Measurements from ENCODE around the gene STAB2.
"Not testable (repeated sequence)": the region's sequence is repeated elsewhere in the genome, so short reads cannot be mapped to it uniquely, and the experiment has no call there.

STAB2 gene

DNA sequence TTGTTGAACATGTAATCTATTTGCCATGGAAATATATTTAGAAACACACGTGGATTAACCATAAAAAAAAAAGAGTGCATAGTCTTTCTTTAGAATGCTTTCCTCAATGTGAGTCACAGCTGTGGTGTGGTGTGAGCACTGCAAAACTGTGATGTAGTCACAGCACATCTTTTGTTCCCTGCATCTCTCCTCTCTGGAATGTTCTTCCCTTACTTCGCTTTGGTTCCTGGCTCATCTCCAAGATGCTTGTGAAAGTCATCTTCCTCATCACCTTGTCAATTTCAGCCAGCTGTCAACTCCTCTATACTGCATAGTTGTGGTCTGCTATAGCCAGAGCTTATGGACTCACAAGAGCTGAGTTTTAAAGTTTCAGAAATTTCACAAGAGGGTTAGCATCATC, 60.2 kb downstream of the STAB2 start:
- peak; percentile 37 for DNase-seq (ENCODE audit: low spot score)

DNA sequence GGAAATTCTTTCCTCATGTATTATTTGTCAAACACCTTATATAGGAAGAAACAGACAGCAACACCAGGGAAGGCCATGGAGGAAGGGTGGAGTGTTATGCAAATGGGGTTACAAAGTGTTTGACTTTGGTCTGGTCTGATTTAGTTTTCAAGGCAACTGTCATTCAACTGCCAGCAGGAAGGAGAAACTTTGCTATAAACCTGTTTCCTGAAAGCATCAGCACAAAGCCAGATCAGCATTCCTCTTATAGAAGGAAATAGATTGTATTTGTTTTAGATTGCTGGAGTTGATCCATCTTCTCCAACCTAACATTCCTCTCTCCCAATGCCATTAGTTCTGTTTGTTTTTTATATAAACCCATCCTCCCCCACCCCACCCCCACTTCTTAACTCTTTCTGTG, 65.7 kb downstream of the STAB2 start:
- no peak for DNase-seq (ENCODE audit: low spot score)

DNA sequence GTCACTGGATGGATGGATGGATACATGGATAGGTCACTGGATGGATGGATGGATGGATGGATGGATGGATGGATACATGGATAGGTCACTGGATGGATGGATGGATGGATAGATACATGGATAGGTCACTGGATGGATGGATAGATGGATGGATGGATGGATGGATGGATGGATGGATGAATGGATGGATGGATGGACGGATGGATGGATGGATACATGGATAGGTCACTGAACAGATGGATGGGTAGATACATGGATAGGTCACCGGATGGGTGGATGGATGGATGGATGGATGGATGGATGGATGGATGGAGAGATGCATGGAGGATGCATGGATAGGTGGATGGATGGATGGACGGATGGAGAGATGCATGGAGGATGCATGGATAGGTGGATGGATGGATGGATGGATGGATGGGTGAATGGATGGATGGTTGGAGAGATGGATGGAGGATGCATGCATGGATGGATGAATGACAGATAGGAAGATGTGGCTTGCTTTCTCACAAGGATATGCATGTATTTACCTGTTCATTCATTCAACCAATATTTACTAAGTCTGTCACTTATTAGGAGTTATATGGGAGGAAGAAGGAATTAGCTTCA, 66.6 kb downstream of the STAB2 start:
- DNase-seq (ENCODE audit: low spot score): not testable (repeated sequence)

DNA sequence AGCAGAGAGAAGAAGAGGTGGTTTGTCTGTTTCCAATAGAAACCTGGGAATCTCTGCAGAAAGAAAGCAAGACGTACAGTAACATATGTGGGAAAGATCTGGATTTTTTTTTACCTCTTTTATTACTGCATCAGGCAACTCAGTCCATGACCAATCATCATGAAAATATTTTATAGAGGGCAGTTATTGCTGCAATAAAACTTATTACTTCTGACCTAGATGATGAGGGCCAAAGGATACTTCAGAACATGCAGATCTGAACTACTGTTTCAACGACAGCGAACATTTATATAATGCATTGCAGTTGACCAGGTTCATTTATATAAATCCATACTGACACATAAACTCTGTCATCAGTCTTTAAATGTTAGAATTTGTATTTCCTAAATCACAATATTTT, 67.7 kb downstream of the STAB2 start:
- no peak for DNase-seq (ENCODE audit: low spot score)

DNA sequence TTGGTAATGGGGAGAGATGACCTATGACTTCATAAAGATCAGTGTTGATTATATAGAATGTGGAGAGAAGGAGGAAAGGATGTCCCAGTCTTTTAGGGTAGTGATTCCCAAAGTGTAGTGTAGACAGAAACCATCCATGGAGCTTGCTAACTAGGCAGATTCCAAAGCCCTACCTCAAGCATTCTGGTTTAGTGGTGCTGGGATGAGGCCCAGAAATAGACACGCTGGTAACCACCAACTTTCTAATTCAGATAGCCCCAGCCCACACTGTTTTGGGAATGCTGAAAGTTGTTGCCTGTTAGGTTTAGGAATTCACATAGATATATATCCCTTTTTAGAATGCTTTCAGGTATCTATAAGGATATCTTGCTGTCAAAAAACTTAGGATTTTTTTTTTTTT, 69.2 kb downstream of the STAB2 start:
- DNase-seq (ENCODE audit: low spot score): no peak

DNA sequence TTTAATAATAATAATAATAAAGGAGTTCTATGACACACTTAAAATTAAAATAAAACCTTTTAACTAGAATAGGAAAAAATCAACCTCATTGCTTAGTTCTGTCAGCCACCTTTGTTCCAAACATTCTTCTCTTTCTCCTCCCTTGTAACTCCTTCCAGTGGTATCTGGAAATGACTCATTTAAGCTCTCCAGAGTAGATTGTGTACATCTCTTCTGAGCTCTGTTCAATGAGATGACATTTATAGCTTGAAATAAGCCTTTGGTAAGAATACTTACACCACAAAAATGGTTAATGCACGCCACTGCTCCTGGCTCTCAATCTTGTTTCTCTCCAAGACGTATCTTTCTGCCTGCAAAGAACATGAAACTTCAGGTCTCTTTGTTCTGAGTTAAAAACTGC, 70.3 kb downstream of the STAB2 start:
- no peak for DNase-seq (ENCODE audit: low spot score)

DNA sequence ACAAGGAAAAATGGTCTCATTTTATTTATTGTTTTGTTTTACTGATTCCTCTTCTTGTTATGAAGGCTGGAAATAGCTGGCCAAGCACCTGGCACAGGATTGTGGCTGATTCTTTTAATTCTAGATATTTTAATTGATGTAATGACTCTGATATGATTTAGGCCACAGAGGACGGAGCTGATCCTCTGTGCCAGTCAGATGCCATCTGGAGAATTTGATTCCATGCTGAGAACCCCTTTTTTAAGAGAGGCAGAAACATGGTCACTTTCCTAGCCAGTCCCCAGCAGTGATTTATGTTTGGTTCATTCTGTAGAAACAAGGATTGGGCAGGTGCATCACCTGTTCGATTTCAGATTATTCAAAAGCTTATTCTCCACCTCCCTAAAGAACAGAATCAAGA, 77.6 kb downstream of the STAB2 start:
- DNase-seq (ENCODE audit: low spot score): no peak

DNA sequence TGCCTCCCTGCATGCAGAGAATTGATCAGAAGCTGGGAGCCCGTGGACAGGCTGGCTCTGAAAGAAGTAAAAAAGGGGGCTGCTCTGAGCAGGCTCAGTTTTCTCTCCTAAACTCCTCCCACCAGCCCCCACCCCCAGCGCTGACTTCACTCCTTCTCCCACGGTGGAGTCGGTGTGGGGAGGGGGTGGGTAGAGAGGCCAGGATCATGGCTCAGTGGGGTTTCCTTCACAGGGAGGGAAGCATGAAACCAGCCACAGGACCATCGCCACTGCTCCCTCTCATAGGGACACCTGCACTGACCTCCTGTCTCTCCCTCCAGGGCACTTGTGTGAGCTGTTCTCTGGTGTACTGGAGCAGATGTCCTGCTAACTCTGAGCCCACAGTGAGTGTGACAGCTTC, 78.9 kb downstream of the STAB2 start:
- DNase-seq (ENCODE audit: low spot score): no peak

DNA sequence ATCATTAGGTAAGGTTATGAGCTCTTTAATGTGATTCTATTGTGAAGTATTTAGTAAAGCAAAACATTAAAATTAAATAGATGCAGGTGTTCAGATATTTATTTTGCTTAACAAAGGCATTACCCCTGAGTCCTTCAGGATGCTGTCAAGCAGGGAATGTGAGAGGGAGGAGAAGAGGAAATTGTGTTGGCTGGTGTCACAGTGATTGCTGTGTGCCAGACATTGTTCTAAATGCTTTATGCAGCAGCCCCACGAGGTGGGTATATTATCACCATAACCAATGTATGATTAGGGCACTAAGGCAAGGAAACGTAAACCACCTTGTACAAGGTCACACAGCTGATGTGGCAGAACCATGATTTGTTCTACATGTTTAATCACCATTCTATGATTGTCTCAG, 80.1 kb downstream of the STAB2 start:
- no peak for DNase-seq (ENCODE audit: low spot score)

DNA sequence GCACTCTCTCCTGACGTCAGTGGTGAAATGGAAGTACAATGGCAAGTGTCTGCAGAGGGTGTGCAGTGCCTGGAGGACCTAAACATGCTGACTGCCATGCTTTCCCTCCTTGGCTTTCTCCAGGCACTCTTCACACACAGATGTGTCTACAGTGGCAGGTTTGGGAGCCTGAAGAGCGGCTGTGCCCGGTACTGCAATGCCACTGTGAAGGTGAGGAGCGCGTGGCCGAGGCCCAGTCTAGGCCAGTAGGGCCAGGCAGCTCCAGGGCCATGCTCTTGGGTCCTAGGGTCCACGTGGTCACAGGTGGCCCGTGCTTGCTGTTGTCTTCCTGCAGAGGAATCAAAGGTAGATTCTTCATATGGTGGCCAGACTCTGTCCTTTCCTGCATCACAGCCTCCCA, 81.4 kb downstream of the STAB2 start:
- no peak for DNase-seq (ENCODE audit: low spot score)

DNA sequence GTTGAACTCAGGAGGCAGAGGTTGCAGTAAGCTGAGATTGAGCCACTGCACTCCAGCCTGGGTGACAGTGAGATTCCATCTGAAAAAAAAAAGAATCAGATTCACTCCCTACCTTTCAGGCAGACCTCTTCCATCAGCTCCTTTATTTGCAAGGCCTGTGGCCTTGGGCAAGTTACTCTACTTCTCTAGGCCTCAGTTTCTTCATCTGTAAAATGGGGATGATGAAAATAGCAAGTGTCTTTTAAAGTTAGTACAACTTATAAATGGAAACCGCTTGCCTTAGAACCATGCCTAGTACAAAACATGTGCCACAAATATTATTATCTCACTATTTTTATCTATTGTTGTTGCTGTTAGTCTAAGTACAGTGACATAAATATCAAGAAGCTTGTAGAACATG, 84.3 kb downstream of the STAB2 start:
- no peak for DNase-seq (ENCODE audit: low spot score)

DNA sequence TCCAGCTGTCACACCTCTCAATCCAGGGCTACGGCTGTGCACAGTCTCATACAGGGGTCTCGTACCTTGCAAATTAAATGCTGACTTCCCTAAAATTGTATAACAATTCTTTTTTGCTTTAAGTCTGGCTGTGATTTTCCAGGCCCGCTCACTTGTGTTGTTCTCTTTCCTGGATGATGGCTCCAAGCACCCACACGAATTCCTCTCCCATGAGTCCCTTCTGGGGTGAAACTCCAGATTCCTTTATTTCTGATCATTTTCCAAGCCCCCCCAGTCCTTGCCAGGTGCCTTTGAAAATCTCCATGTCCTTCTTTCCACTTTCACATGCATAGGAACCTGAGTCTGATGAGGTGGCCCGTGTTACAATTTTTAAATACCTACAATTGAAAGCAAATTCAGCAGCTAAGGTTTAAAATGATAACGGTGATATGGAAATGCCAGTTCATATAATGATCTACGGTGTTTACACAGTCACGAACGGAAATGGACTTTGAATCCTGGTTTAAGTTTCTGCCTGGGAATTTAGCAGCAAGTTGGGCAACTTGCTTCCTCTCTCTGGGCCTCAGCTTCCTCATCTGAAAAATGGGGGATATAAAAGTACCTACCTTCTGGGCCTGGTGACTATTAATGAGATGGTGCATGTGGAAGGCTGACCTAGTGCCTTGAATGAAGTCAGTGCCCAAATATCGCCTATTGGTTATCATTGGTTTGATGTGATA, 85.5 kb downstream of the STAB2 start:
- no peak for DNase-seq (ENCODE audit: low spot score)

DNA sequence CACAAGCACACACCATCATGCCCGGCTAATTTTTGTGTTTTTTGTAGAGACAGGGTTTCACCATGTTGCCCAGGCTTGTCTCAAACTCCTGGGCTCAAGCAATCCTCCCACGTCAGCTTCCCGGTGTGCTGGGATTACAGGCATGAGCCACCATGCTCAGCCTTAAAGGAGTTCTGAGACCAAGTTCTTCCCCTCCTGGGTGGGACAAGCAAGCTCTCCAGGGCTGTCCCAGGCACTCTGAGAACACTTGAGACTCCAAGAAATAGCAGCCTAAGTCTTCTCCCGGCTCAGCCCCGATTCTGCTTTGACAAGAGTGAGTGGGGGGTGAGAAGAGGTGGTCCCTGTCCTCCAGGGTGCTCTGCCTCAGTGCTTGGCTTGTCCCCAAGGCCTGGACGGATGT, 86.4 kb downstream of the STAB2 start:
- no peak for DNase-seq (ENCODE audit: low spot score)

DNA sequence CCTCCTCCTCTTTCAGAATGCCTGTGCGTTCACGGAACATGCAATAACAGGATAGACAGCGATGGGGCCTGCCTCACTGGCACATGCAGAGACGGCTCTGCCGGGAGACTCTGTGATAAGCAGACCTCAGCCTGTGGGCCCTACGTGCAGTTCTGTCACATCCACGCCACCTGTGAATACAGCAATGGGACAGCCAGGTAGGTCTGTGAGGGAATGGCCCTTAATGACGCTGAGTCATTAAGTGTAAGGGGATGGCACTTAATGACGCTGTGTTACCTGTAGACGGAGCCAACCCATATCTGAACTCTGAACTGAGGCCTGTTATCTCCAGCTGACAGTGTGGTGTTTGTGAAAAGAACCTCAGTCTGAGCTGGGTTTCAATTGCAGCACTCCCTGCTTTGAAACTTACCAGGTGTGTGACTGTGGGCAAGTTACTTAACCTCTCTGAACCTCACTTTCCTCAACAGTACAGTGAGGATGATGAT, 86.9 kb downstream of the STAB2 start:
- no peak for DNase-seq (ENCODE audit: low spot score)

DNA sequence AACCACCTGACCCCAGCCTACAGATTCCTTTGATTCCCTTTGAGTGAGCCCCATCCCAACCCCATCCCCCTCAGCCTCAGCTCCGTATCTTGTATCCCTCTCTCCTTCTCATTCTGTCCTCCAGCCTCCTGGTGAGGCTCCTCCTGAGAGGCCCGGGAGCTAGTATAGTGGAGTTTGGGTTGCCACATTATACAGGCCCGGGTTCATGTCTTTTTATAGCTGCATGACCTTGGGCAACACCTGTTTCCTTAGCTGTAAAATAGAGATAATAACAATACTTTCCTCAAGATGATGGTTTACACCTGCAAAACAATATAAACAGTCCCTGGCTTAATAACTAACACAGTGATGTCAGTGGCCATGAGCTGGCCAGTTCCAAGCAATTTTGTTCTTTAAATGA, 89.8 kb downstream of the STAB2 start:
- DNase-seq (ENCODE audit: low spot score): no peak

DNA sequence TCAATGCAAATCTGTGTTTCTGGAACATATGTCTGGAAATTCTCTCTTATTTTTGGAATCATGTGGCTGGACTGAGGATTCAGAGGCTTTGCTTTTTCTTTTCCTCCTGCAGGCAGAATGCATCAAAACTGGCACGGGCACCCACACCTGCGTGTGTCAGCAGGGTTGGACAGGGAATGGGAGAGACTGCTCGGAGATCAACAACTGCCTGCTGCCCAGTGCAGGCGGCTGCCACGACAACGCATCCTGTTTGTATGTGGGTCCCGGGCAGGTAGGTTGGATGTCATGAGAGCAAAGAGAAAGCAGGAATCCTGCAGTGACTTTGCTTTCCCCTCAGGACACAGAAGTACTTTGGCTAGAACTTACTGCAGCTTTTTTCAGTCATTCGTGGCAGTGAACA, 90.3 kb downstream of the STAB2 start:
- no peak for DNase-seq (ENCODE audit: low spot score)

DNA sequence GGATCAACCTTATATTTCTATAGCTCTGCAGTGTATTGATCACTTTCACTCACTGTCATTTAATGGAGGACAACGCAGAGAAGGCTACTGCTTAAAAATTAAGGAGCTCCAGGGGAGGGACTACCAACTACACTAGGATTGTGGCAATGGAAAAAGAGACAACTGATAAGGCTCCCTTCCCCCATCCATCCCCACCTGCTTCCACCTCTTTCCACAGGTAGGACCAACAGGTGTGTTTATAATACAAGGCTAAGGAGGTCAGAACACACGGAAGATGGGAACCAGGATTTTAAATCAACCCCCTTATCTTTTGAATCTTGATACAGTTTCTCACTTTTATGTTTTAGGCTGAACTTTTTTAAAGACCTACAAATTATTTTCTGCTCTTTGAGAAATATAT, 90.8 kb downstream of the STAB2 start:
- DNase-seq (ENCODE audit: low spot score): no peak

DNA sequence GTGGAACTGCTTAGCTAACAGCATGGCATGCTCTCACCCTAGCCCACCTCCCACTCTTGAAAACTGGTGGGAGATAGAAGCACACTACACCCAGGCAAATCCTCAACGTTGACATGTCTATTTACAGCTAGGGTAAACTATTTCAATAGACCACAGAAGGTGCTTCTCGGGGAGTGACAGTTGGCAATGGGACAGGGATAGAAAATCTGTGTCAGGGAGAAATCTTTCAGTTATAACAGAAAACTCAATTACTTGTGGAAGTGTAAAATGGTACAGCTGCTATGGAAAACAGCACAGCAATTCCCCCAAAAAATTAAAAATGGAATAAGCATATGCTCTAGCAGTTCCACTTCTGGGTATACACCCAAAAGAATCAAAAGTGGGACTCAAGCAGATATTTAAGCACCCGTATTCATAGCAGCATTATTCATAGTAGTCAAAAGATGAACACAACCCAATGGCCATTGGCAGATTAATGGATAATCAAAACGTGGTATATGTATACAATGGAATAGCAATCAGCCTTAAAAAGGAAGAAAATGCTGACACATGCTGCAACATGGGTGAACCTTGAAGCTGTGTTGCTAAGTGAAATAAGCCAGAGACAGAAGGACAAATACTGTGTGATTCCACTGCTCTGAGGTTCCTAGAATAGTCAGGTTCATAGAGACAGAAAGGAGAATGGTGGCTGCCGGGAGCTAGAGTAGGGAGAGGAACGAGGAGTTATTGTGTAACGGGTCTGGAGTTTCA, 92.5 kb downstream of the STAB2 start:
- DNase-seq (ENCODE audit: low spot score): no peak

DNA sequence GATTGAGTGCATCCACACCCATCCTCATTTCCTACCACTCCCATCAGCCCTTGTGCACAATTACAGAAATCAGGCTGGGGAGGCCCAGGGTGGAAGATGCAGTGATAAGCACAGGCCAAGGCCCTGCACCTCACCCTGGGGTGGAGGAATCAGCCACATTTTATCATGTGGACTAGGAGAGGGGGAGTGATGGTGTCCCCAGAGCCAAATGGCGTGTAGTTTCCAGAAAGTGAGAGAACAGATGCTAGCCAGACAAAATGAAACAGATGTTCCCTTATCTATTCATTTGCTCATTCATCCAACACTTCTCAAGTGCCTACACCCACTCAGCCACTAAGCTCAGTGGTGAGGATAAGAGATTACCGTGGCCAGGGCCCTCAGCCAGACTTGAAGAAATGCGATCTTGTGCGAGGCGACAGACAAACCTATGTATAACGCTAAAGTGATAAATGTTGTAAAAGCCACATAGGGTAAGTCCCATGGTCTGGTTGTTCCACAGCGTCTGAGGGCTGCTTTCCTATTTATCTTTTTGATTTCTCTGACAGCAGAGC, 93.6 kb downstream of the STAB2 start:
- DNase-seq (ENCODE audit: low spot score): no peak

DNA sequence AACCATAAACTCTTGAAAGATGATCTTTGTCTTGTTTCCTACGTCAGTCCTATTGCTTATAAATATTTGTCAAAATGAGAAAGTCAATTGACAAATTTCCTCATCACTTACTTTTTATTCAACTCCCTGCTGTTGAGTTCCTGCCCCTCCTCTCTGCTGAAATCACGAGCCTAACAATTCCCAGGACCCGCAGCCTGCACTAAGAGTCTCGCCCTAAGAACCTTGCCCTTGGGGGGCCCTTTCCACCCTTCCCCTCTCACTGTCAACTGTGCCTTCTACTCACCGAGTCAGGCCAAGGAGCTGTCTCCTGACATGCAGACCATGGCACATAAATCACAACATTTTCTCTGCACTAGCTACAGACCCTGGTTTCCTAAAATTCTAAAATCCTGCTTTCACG, 99.0 kb downstream of the STAB2 start:
- DNase-seq (ENCODE audit: low spot score): no peak

DNA sequence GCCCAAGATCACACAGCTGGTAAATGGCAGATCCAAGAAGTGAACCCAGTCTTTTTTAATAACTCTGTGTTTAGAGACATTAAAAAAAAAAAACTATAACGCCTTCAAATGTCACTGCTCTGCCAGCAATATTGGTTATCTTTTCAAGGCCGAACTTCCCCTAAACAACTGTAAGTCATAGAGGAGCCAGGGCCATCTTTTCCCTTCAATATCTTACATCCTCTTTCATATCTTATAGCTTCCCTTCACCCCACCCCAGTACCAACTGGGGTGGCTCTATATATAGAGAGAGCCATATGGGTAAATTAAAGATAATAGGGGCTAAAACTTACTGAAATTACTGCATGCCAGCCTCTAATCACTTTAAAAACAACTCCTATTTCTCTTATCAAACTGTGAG, 100.2 kb downstream of the STAB2 start:
- DNase-seq (ENCODE audit: low spot score): no peak

DNA sequence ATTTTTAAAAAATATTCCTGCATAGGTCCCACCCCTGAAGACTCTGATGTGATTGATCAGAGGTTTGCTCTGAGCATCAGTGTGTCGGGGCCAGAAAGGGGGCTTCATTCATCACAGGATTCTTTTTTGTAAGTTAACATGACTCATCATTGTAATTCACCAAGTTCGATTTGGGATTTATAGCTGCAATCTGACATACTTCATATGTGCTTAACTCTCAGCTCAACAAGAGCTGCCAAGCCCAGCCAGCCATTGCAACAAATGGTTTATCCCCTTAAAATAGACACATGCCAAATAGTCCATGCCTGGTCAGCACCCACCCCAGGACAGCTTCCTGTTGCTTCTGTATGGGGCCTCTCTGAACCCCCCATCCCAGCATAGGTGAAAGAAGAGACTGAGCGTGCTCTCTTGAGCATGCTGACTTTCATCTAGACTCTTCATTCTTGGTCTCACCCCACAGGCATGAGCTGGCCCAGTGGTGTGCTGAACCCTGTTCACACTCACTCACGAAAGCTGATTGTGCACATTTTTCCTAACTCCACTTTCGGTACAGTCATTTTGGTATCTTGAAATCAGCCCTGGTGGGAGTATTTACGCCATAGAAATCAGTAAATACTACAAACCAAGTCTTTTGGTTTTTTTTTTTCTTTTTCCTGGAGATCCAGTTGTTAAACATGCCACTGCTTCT, 101.4 kb downstream of the STAB2 start:
- DNase-seq (ENCODE audit: low spot score): no peak

DNA sequence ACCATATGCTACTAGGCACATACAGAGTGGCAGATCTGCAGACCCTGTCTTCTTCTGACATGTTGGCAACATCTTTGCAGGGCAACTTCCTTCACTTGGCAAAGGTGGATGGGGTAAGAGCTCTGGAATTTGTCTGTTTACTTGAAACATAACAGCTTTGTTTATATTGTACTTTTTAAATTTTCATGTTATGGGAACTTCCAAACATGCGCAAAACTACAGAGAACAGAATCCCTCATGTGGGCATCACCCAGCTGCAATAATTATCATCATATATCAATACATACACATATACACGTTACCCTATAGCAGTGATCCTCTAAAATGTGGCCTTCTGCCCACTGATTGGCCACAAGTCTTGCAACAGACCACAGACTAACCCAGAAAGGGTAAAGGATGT, 103.4 kb downstream of the STAB2 start:
- DNase-seq (ENCODE audit: low spot score): no peak

Data from COLO829 (cell line).